ENCODE data around the gene SMPD4.
"Not testable (repeated sequence)": the region's sequence is repeated elsewhere in the genome, so short reads cannot be mapped to it uniquely, and the experiment has no call there.

GRCh38 chr2:130142396-130143265 lies 38.8 kb downstream of the SMPD4 start:
- not testable (repeated sequence) for TF ChIP-seq NFIB (CRISPR knock-in tag; IDR thresholded peaks at IDR 0.05; ENCODE audit: borderline replicate concordance); E2F5 (CRISPR knock-in tag; conservative IDR thresholded peaks at IDR 0.05); CSRNP2 (CRISPR knock-in tag; conservative IDR thresholded peaks at IDR 0.05; ENCODE audit: low read depth); ZNF589 (CRISPR knock-in tag; conservative IDR thresholded peaks at IDR 0.05); ZNF773 (CRISPR knock-in tag; IDR thresholded peaks at IDR 0.05; ENCODE audit: borderline replicate concordance); GMEB2 (CRISPR knock-in tag; IDR thresholded peaks at IDR 0.05; ENCODE audit: low read depth); ZNF646 (CRISPR knock-in tag; IDR thresholded peaks at IDR 0.05); TFE3 (CRISPR knock-in tag; IDR thresholded peaks at IDR 0.05); ZNF740 (CRISPR knock-in tag; IDR thresholded peaks at IDR 0.05); CTCF (CRISPR knock-in tag; IDR thresholded peaks at IDR 0.05)

Measured in HepG2 (cell line).